ENCODE measurements around the gene GRK7.
"Not testable (repeated sequence)": the region's sequence is repeated elsewhere in the genome, so short reads cannot be mapped to it uniquely, and the experiment has no call there.

GRK7 gene

GRCh38 chr3:141762552-141762951 is 656 bp upstream of the GRK7 start:
- DNase-seq: not testable (repeated sequence)

- no peak for DNase-seq
These were observed 837 bp downstream of the GRK7 start for GRCh38 chr3:141764045-141764444.

- no peak for DNase-seq
These were observed 1.3 kb downstream of the GRK7 start for GRCh38 chr3:141764465-141764864.

GRCh38 chr3:141764986-141765385 is 1.8 kb downstream of the GRK7 start:
- peak; percentile 3 for DNase-seq

- DNase-seq: no peak
These were observed 3.9 kb downstream of the GRK7 start for GRCh38 chr3:141767066-141767465.

GRCh38 chr3:141769221-141769894 is 6.2 kb downstream of the GRK7 start:
- peak; percentile 7 for DNase-seq

GRCh38 chr3:141773676-141774075 is 10.5 kb downstream of the GRK7 start:
- no peak for DNase-seq

GRCh38 chr3:141776376-141776775 is 13.2 kb downstream of the GRK7 start:
- DNase-seq: no peak

GRCh38 chr3:141776885-141777284 is 13.7 kb downstream of the GRK7 start:
- no peak for DNase-seq

- no peak for DNase-seq
These were observed 15.0 kb downstream of the GRK7 start for GRCh38 chr3:141777957-141778813.

- DNase-seq: no peak
These were observed 16.5 kb downstream of the GRK7 start for GRCh38 chr3:141779667-141780066.

- DNase-seq: no peak
These were observed 19.3 kb downstream of the GRK7 start for GRCh38 chr3:141782386-141782932.

GRCh38 chr3:141783632-141784031 is 20.4 kb downstream of the GRK7 start:
- no peak for DNase-seq

- DNase-seq: no peak
These were observed 20.9 kb downstream of the GRK7 start for GRCh38 chr3:141784096-141784495.

GRCh38 chr3:141784531-141784930 is 21.3 kb downstream of the GRK7 start:
- DNase-seq: no peak

- no peak for DNase-seq
These were observed 24.9 kb downstream of the GRK7 start for GRCh38 chr3:141788149-141788548.

- not testable (repeated sequence) for DNase-seq
These were observed 25.5 kb downstream of the GRK7 start for GRCh38 chr3:141788750-141789149.

- no peak for DNase-seq
These were observed 26.1 kb downstream of the GRK7 start for GRCh38 chr3:141789281-141789680.

GRCh38 chr3:141790171-141790570 is 27.0 kb downstream of the GRK7 start:
- no peak for DNase-seq

- no peak for DNase-seq
These were observed 29.3 kb downstream of the GRK7 start for GRCh38 chr3:141792495-141792894.

GRCh38 chr3:141793476-141794260 is 30.5 kb downstream of the GRK7 start:
- DNase-seq: no peak

- DNase-seq: no peak
These were observed 32.1 kb downstream of the GRK7 start for GRCh38 chr3:141795276-141795675.

- no peak for DNase-seq
These were observed 32.5 kb downstream of the GRK7 start for GRCh38 chr3:141795741-141796080.
